Stimulated activated CD4-positive, alpha-beta T cell treated with anti-CD3 and anti-CD28 coated beads, Interleukin-2, amount 100 ng/mL, for 4 hours (primary cell): ENCODE measurements around the gene NR1D1.

ENCODE experiments used
- DNase-seq: peaks from one replicate; pipeline ENCODE4 v3.0.0-alpha.2; 2020; ENCODE audit warnings: low read depth

NR1D1 gene

GRCh38 chr17:40097087-40097486, 3.3 kb downstream of the NR1D1 start:
- no peak for DNase-seq

GRCh38 chr17:40095944-40096791, 4.2 kb downstream of the NR1D1 start:
- peak; percentile 80 for DNase-seq

- DNase-seq = no peak
These were observed 4.9 kb downstream of the NR1D1 start for GRCh38 chr17:40095351-40095943.

- no peak for DNase-seq
These were observed 5.5 kb downstream of the NR1D1 start for GRCh38 chr17:40094874-40095273.

GRCh38 chr17:40093580-40094201, 6.7 kb downstream of the NR1D1 start:
- DNase-seq = no peak

GRCh38 chr17:40093005-40093579, 7.3 kb downstream of the NR1D1 start:
- DNase-seq = no peak

- no peak for DNase-seq
These were observed 7.8 kb downstream of the NR1D1 start for GRCh38 chr17:40092581-40092980.

GRCh38 chr17:40091691-40092397, 8.5 kb downstream of the NR1D1 start:
- DNase-seq = no peak

- DNase-seq = no peak
These were observed 9.9 kb downstream of the NR1D1 start for GRCh38 chr17:40090237-40091119.

GRCh38 chr17:40089077-40089895, 11.1 kb downstream of the NR1D1 start:
- DNase-seq = no peak

- DNase-seq = no peak
These were observed 12.3 kb downstream of the NR1D1 start for GRCh38 chr17:40087903-40088718.

GRCh38 chr17:40087049-40087794, 13.2 kb downstream of the NR1D1 start:
- DNase-seq = no peak

- no peak for DNase-seq
These were observed 14.0 kb downstream of the NR1D1 start for GRCh38 chr17:40086150-40087044.

- DNase-seq = no peak
These were observed 15.9 kb downstream of the NR1D1 start for GRCh38 chr17:40084477-40084876.

GRCh38 chr17:40079545-40079944, 20.8 kb downstream of the NR1D1 start:
- no peak for DNase-seq

GRCh38 chr17:40076591-40076990, 23.8 kb downstream of the NR1D1 start:
- no peak for DNase-seq

- DNase-seq = no peak
These were observed 24.4 kb downstream of the NR1D1 start for GRCh38 chr17:40075942-40076498.
